Stomach (tissue), 9 donors: ENCODE data around the gene IQSEC3. TPM values are rescaled to one million over a fixed set of nuclear protein-coding genes. Genes with fewer than 3 reads are reported as not detected.

Experiments used
- DNase-seq, 2 donors: peaks; one replicate each; pipeline versions ENCODE4 v3.0.0 to v3.0.0-alpha.2; 2013 to 2019
- H3K27ac ChIP-seq, 5 donors: fragments of 200-600 bp in 4 of 5; sonication (generic) in 4 of 5; one replicate each; pipeline ENCODE4 v1.5.1; 2013 to 2019; ENCODE audit warnings: mild to moderate bottlenecking in 1 of 5, moderate library complexity in 1 of 5
- H3K27me3 ChIP-seq, 3 donors: fragments of 200-600 bp; sonication (generic); one replicate each; pipeline ENCODE4 v1.5.1; 2017 to 2019; ENCODE audit warnings: mixed run types in 1 of 3
- H3K36me3 ChIP-seq, 4 donors: fragments of 200-600 bp; sonication (generic); 1 replicate in 3 of 4; 2 replicates in 1 of 4; pipeline ENCODE4 v1.5.1; 2016 to 2019
- H3K4me1 ChIP-seq, 4 donors: fragments of 200-600 bp; sonication (generic); one replicate each; pipeline ENCODE4 v1.5.1; 2016 to 2019
- H3K4me3 ChIP-seq, 4 donors: fragments of 200-600 bp; sonication (generic) in 3 of 4; one replicate each; pipeline ENCODE4 v1.5.1; 2016 to 2019; ENCODE audit warnings: mild to moderate bottlenecking in 1 of 4
- H3K9me3 ChIP-seq, 4 donors: fragments of 200-600 bp; sonication (generic); one replicate each; pipeline ENCODE4 v1.5.1; 2016 to 2019
- EP300 ChIP-seq: sonication (generic); formaldehyde crosslinking; IDR thresholded peaks from one replicate; pipeline ENCODE4 v1.6.1; 2017; ENCODE audit warnings: antibody characterized with exemption
- POLR2A ChIP-seq, 4 donors: fragments of 450-650 bp; IDR thresholded peaks; one replicate each; pipeline ENCODE4 v1.6.1; 2016; ENCODE audit warnings: antibody characterized with exemption in 4 of 4, control low read depth in 2 of 4, mild to moderate bottlenecking in 1 of 4, moderate library complexity in 1 of 4
- POLR2AphosphoS5 ChIP-seq, 3 donors: sonication (generic); formaldehyde crosslinking; IDR thresholded peaks; one replicate each; pipeline ENCODE4 v1.6.1; 2016; ENCODE audit warnings: antibody characterized with exemption in 3 of 3
- WGBS, 5 donors: extraction: QIAGEN DNeasy Blood & Tissue Kit in 3 of 5; methylation state at CpG; one replicate each; pipeline versions ENCODE4 v1.1.5 to v1.1.7; 2013 to 2018; 5-methylcytosine and 5-hydroxymethylcytosine counted together
- intact Hi-C: fragments of 100-400 bp; cut with DNase I; formaldehyde crosslinking; loops from one replicate; pipeline ENCODE4 v1.15.1; 2023; ENCODE audit warnings: low total_unique reads
- polyA plus RNA-seq, 3 donors: library from polyadenylated mRNA; stranded (reverse); fragments of 200-250 nt; gene quantifications; one replicate each; pipeline ENCODE4 v1.2.3, GENCODE V29; 2013
- total RNA-seq, 5 donors: library from RNA; depleted of rRNA; stranded (reverse); fragments of >200 nt; gene quantifications; one replicate each; pipeline versions ENCODE4 v1.1.0 to v1.2.3, GENCODE V29; 2014 to 2016
- TF ChIP-seq, protein P1 (sequence below), 7 experiments: fragments of 450-650 bp in 4 of 7; fragments of 200-600 bp in 3 of 7; sonication (generic) in 3 of 7; IDR thresholded peaks; one replicate each; pipeline ENCODE4 v1.5.1; 2016 to 2019; ENCODE audit warnings: antibody characterized with exemption in 7 of 7, control low read depth in 2 of 7, mild to moderate bottlenecking in 1 of 7
- donor health status: healthy with polysubstance abuse.
- donor health status: Bipolar disorder and iron deficiency.
- donor health status: healthy.

IQSEC3 gene
- total and polyA plus RNA-seq, 8 donors, result 0.08 to 1.7 (median 0.87) TPM; not detected in 2

DNA sequence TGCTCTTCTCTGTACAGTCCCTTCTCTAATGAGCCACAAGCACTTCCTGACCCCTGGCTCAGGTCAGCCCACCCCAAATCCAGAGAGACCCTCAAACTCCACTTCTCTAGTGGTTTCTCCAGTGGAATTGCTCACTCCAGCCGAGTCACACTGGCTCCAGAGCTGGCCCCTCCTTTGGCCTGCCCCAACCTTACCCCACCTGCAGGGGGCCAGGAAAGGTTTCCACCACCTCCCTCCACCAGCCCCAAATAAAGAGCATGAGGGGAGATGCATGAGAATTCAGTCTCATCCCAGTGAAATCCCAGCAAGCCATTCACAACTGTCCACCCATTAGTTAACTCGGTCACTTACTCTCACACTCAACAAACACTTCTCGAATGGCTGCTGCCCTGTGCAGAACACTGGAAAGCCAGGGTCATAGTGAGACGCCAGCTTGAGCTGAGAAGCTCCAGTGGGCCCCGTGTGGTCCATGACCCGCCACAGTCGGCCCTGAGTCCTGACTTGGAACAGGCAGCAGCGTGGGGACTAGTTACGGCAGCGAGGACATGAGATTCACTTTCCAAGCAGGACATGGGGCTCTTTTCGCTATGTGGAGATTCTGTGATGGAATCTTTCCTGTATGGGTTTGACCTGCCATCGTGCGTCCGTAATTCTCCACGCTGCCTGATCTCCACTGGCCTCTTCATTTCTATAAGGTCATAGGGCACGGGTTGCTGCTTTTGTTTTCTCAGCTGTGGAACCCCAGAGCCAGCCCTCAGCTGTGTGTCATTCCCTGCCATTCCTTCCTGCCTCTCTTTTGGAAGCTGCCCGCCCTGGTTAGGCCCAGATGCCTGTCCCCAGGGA, 103.2 kb downstream of the IQSEC3 start:
- intact Hi-C loops, result no loop called here
- Histone ChIP-seq H3K4me1 (peaks cover 0 to 16% (median 8%) of the 10 kb centered on the region in 4 donors), H3K36me3 (no peaks in the 10 kb centered on the region), H3K27ac (no peak overlapping the region), H3K9me3 (no peaks in the 10 kb centered on the region), H3K27me3 (peaks cover 2 to 57% (median 22%) of the 10 kb centered on the region in 3 donors), H3K4me3 (no peak overlapping the region)
- no peak for DNase-seq
- WGBS, 5 donors, result 83 to 88% (median 87%) methylated on average over 16 to 17 of the region's 17 CpGs
- TF ChIP-seq EP300 (no peak), POLR2AphosphoS5 (IDR thresholded peaks at IDR 0.05) (no peak), POLR2A (IDR thresholded peaks at IDR 0.05) (no peak)
- TF ChIP-seq, protein P1, sequence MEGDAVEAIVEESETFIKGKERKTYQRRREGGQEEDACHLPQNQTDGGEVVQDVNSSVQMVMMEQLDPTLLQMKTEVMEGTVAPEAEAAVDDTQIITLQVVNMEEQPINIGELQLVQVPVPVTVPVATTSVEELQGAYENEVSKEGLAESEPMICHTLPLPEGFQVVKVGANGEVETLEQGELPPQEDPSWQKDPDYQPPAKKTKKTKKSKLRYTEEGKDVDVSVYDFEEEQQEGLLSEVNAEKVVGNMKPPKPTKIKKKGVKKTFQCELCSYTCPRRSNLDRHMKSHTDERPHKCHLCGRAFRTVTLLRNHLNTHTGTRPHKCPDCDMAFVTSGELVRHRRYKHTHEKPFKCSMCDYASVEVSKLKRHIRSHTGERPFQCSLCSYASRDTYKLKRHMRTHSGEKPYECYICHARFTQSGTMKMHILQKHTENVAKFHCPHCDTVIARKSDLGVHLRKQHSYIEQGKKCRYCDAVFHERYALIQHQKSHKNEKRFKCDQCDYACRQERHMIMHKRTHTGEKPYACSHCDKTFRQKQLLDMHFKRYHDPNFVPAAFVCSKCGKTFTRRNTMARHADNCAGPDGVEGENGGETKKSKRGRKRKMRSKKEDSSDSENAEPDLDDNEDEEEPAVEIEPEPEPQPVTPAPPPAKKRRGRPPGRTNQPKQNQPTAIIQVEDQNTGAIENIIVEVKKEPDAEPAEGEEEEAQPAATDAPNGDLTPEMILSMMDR (IDR thresholded peaks at IDR 0.05), result no peak

DNA sequence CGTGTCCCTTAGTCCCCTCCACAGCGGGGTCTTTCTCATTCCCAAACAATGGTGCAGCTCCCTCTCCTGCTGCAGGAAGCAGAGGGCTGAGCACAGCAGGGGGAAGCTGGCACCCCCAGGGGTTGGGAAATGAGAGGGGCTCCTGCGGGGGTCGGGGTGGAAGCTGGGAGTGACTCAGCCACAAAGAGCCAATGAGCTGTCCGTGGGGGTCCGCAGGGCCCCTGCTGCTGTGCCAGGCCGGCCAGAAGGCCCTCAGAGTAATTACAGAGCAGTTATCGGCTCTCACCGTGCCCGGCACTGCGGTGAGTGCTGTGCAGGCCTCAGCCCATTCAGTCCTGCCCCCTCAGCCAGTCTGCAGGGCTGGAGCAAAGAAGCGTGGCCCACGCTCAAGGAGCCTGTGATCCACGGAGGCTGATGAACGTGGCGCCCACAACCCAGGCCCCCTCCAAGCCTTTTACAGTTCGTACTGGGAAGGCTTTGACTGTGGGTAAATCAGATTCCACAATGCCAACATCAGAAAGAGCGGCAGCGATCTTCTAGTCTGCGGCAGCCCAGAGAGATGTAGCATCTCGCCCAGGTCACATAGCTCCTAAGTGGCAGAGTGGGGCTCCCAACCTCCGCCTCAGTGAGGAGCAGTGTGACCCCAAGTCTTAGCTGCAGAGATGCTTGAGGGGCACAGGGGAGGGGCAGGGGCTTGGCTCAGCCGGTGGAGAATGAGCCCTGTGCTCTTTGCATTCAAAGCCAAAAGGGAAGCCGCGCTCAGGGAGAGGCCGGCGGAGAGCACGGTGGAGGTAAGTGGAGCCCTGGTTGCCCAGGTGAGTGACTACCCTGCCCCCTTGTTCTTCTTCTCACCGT, 104.0 kb downstream of the IQSEC3 start:
- WGBS, 5 donors, result 82 to 92% (median 87%) methylated on average over 24 to 29 of the region's 29 CpGs
- TF ChIP-seq EP300, result no peak
- TF ChIP-seq, protein P1 (IDR thresholded peaks at IDR 0.05), result no peak
- no peak for TF ChIP-seq POLR2AphosphoS5 (IDR thresholded peaks at IDR 0.05)
- no peak for TF ChIP-seq POLR2A (IDR thresholded peaks at IDR 0.05)
- Histone ChIP-seq H3K36me3 (no peaks in the 10 kb centered on the region), H3K9me3 (no peaks in the 10 kb centered on the region), H3K27me3 (peaks cover 2 to 57% (median 22%) of the 10 kb centered on the region in 3 donors), H3K27ac (no peak overlapping the region), H3K4me3 (no peak overlapping the region), H3K4me1 (peaks cover 0 to 16% (median 8%) of the 10 kb centered on the region in 4 donors)
- intact Hi-C loops, result no loop called here
- no peak for DNase-seq

DNA sequence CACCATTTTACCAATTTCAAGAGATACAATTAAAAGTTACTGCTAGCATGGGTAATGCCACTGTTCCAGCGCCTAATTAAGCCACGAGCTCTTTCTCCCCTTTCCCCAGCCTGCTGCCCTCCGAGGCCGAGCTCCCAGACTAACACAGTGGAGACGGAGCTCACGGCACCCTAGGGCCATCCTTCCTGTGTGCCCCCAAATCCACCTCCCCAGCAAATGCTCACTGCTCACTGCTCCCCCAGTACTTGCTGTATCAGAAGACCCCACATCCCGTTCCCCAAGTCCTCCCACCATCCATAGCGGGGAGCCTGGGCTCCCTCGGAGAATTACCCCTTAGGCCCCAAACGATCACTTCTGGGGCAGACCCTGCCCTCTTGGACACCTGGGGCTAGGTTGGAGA, 104.7 kb downstream of the IQSEC3 start:
- 80 to 88% (median 86%) methylated on average over 10 of the region's 10 CpGs for WGBS, 5 donors
- no peak overlapping the region for H3K27ac ChIP-seq
- TF ChIP-seq POLR2A (IDR thresholded peaks at IDR 0.05) (no peak), POLR2AphosphoS5 (IDR thresholded peaks at IDR 0.05) (no peak)
- no peak for DNase-seq
- H3K27me3 ChIP-seq, result peaks cover 2 to 60% (median 22%) of the 10 kb centered on the region in 3 donors
- no peaks in the 10 kb centered on the region for H3K36me3 ChIP-seq
- intact Hi-C loops, result no loop called here
- H3K4me3 ChIP-seq, result no peak overlapping the region
- H3K4me1 ChIP-seq, result peaks cover 0 to 21% (median 10%) of the 10 kb centered on the region in 4 donors
- H3K9me3 ChIP-seq, result no peaks in the 10 kb centered on the region

- Histone ChIP-seq H3K9me3 (no peaks in the 10 kb centered on the region), H3K4me3 (no peak overlapping the region), H3K27me3 (peaks cover 2 to 66% (median 22%) of the 10 kb centered on the region in 3 donors), H3K36me3 (no peaks in the 10 kb centered on the region), H3K27ac (no peak overlapping the region), H3K4me1 (peaks cover 0 to 29% (median 13%) of the 10 kb centered on the region in 4 donors)
- intact Hi-C loops, result no loop called here
- 24 to 42% (median 35%) methylated on average over 18 of the region's 18 CpGs for WGBS, 5 donors
- peak in 1 of 2 donors; percentile 44 for DNase-seq
- no peak for TF ChIP-seq POLR2AphosphoS5 (IDR thresholded peaks at IDR 0.05)
- TF ChIP-seq, protein P1 (IDR thresholded peaks at IDR 0.05), result no peak
- TF ChIP-seq EP300, result no peak
- TF ChIP-seq POLR2A (IDR thresholded peaks at IDR 0.05), result no peak
Observed at GRCh38 chr12:171743-172676, 105.4 kb downstream of the IQSEC3 start.
